ENCODE measurements around the gene RPTOR. TPM values are rescaled to one million over a fixed set of nuclear protein-coding genes. Genes with fewer than 3 reads are reported as not detected.

The RPTOR gene
- total and polyA plus RNA-seq, 10 of the 15 experiments (the other 5 are each of a cell fraction or from before 2014, with no cell fraction given) = 0.18 to 32.1 (median 7.8) TPM

- ATAC-seq (no peak), FAIRE-seq (no peak), DNase-seq (ENCODE audit: low read depth, low spot score) (no peak)
- no peaks in the 10 kb centered on the region for H3K36me3 ChIP-seq (ENCODE audit: control insufficient read depth in 2 of 2, insufficient read depth in 2 of 2, low read length in 1 of 2)
- no peaks in the 10 kb centered on the region for H3K27me3 ChIP-seq (replicated peaks in 1 of 2; ENCODE audit: control insufficient read depth in 2 of 2, insufficient read depth in 2 of 2, low read length in 1 of 2)
- H3K4me2 ChIP-seq (ENCODE audit: control insufficient read depth, insufficient read depth) = no peak overlapping the region
- ChIA-PET RAD21 (ENCODE audit: unreplicated experiment) (no interaction called here), SMC1A (ENCODE audit: uncharacterized antibody, unreplicated experiment) (no interaction called here), CTCF (interaction anchor here (0.7 kb wide), 1 partner anchor 544 kb away, joined by 3 read pairs; no protein-coding TSS in a partner anchor), POLR2A (no interaction called here)
- no peak overlapping the region for H3K4me3 ChIP-seq
- H3K9ac ChIP-seq (ENCODE audit: control insufficient read depth, insufficient read depth, low read length) = no peak overlapping the region
- H3K79me2 ChIP-seq (ENCODE audit: control insufficient read depth, insufficient read depth, low read length) = no peaks in the 10 kb centered on the region
- in situ Hi-C loops (cut with MboI) (no loop called here), intact Hi-C loops (cut with micrococcal nuclease; ENCODE audit: unreplicated experiment) (no loop called here)
- no peaks in the 10 kb centered on the region for H3K9me3 ChIP-seq (replicated peaks; ENCODE audit: control insufficient read depth, insufficient read depth, low read length)
- no peaks in the 10 kb centered on the region for H4K20me1 ChIP-seq (ENCODE audit: control insufficient read depth, insufficient read depth)
- H2AFZ ChIP-seq (ENCODE audit: control insufficient read depth, low read depth, low read length) = no peak overlapping the region
- 0 out of 2 replicates have a peak, but pooled peaks have one; percentile 29 for TF ChIP-seq POLR2AphosphoS2 (IDR thresholded peaks at IDR 0.05; ENCODE audit: low read depth, low read length)
- no peak for TF ChIP-seq RELA (IDR thresholded peaks at IDR 0.05; ENCODE audit: borderline replicate concordance, partially characterized antibody)
- TF ChIP-seq POLR2A (IDR thresholded peaks at IDR 0.05; ENCODE audit: low read depth, low read length) = peak; percentile 34; the same call in 1 of the 2 replicates
- H3K27ac ChIP-seq (ENCODE audit: control insufficient read depth, insufficient read depth) = no peak overlapping the region
- WGBS (ENCODE audit: insufficient coverage, insufficient replicate concordance, low lambda C conversion rate, missing lambda C conversion rate) = 78% methylated on average over 17 of the region's 17 CpGs
- H3K4me1 ChIP-seq (ENCODE audit: control insufficient read depth, insufficient read depth, low read length) = no peaks in the 10 kb centered on the region
- BruUV-seq (replicated peaks) = TSS peak; percentile 55
Measured at GRCh38 chr17:80968602-80969029, 424.0 kb downstream of the RPTOR start.

DNA sequence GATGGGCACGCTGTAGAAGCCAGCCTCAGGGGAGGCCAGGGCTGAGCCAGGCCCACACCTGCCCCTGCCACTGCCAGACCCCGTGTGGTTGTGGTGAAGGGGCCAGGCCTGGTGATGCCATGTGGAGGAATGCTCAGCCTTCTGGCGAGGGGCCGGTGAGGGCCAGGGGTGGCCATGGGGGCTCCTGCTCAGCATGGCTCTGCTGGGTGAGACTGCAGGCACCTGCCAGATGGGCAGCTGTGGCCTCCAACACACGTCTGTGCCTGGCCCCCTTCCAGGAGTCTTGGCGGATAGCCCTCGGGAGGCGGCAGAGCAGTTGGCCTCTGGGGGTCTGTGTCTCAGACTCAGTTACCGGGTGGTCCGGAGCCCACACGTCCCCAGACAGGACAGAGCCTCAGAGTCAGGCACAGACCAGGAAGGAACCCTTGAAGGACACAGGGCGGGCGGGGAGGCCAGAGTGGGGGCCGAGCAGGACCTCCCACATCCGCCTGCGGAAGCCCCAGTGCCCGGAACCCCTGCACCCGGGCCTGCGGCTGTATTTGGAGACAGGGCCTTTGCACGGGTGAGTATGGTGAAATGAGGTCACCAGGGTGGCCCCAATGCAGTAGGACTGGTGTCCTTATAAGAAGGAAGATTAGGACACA lies 424.5 kb downstream of the RPTOR start:
- POLR2A ChIA-PET = no interaction called here
- TF ChIP-seq GABPA (IDR thresholded peaks at IDR 0.05; ENCODE audit: low read depth) (no peak), MXI1 (IDR thresholded peaks at IDR 0.05; ENCODE audit: low read depth, low read length) (no peak), RAD51 (IDR thresholded peaks at IDR 0.05) (no peak), ZNF24 (IDR thresholded peaks at IDR 0.05) (no peak), POLR2A (IDR thresholded peaks at IDR 0.05; ENCODE audit: low read depth, low read length) (peak; percentile 11; the same call in 1 of the 2 replicates), E2F8 (IDR thresholded peaks at IDR 0.05; ENCODE audit: low read depth, partially characterized antibody) (no peak), MTA3 (IDR thresholded peaks at IDR 0.05; ENCODE audit: borderline replicate concordance, low read length) (no peak)
- Histone ChIP-seq H3K4me3 (no peak overlapping the region), H3K79me2 (ENCODE audit: control insufficient read depth, insufficient read depth, low read length) (no peaks in the 10 kb centered on the region), H3K27ac (ENCODE audit: control insufficient read depth, insufficient read depth) (no peak overlapping the region), H3K4me1 (ENCODE audit: control insufficient read depth, insufficient read depth, low read length) (no peaks in the 10 kb centered on the region), H2AFZ (ENCODE audit: control insufficient read depth, low read depth, low read length) (no peak overlapping the region), H3K27me3 (replicated peaks in 1 of 2; ENCODE audit: control insufficient read depth in 2 of 2, insufficient read depth in 2 of 2, low read length in 1 of 2) (no peaks in the 10 kb centered on the region), H3K9me3 (replicated peaks; ENCODE audit: control insufficient read depth, insufficient read depth, low read length) (no peaks in the 10 kb centered on the region), H4K20me1 (ENCODE audit: control insufficient read depth, insufficient read depth) (no peaks in the 10 kb centered on the region), H3K4me2 (ENCODE audit: control insufficient read depth, insufficient read depth) (no peak overlapping the region), H3K36me3 (ENCODE audit: control insufficient read depth in 2 of 2, insufficient read depth in 2 of 2, low read length in 1 of 2) (no peaks in the 10 kb centered on the region), H3K9ac (ENCODE audit: control insufficient read depth, insufficient read depth, low read length) (no peak overlapping the region)
- DNase-seq (ENCODE audit: low read depth, low spot score) = no peak
- no peak for FAIRE-seq
- no peak for ATAC-seq
- in situ Hi-C loops (cut with MboI) (no loop called here), intact Hi-C loops (cut with micrococcal nuclease; ENCODE audit: unreplicated experiment) (no loop called here)
- SMC1A ChIA-PET (ENCODE audit: uncharacterized antibody, unreplicated experiment) = interaction anchor here (0.8 to 1.5 kb wide), 7 partner anchors 13 to 542 kb away, joined by 3 to 7 read pairs (median 3); no protein-coding TSS in a partner anchor
- WGBS (ENCODE audit: insufficient coverage, insufficient replicate concordance, low lambda C conversion rate, missing lambda C conversion rate) = 43% methylated on average over 19 of the region's 20 CpGs
- BruUV-seq (replicated peaks) = no TSS peak
- CTCF ChIA-PET = interaction anchor here (0.9 to 1.9 kb wide), 5 partner anchors 31 to 542 kb away, joined by 3 to 19 read pairs (median 5); no protein-coding TSS in a partner anchor
- RAD21 ChIA-PET (ENCODE audit: unreplicated experiment) = interaction anchor here (1.2 to 2.0 kb wide), 5 partner anchors 39 to 542 kb away, joined by 5 to 22 read pairs (median 7); no protein-coding TSS in a partner anchor
